WTC11 (cell line): ENCODE results near the gene CGB3. TPM values are rescaled to one million over a fixed set of nuclear protein-coding genes. Genes with fewer than 3 reads are reported as not detected.

Experiments used
- ATAC-seq: fragments of 200-7000 bp; cut with Tn5 transposase; 2 replicates; pipeline ENCODE4 v1.10.0; 2021; ENCODE audit warnings: mild to moderate bottlenecking, moderate library complexity
- CTCF ChIA-PET: fragments of 300-600 bp; sonication (Branson Sonifier 250); formaldehyde crosslinking; loops from one replicate; lab custom pipeline; 2021; ENCODE audit warnings: antibody characterized with exemption; lab: Charles Lee
- POLR2A ChIA-PET: fragments of 350-600 bp; sonication (Branson Sonifier 250); formaldehyde crosslinking; loops from one replicate; lab custom pipeline; 2021; ENCODE audit warnings: antibody characterized with exemption; lab: Charles Lee
- DNase-seq: peaks from one replicate; pipeline ENCODE4 v3.0.0; 2021; ENCODE audit warnings: low spot score
- H3K27ac Mint-ChIP-seq: 2 replicates; pipeline ENCODE4 v1.8.0; 2021; ENCODE audit warnings: mixed read lengths
- H3K27me3 Mint-ChIP-seq: 2 replicates; pipeline ENCODE4 v1.8.0; 2021; ENCODE audit warnings: low read depth, mild to moderate bottlenecking, moderate library complexity, mixed read lengths
- H3K36me3 Mint-ChIP-seq: 2 replicates; pipeline ENCODE4 v1.8.0; 2021; ENCODE audit warnings: mixed read lengths
- H3K4me1 Mint-ChIP-seq: 2 replicates; pipeline ENCODE4 v1.8.0; 2022; ENCODE audit warnings: mixed read lengths
- H3K4me3 Mint-ChIP-seq: 2 replicates; pipeline ENCODE4 v1.8.0; 2021; ENCODE audit warnings: mild to moderate bottlenecking, moderate library complexity, mixed read lengths
- H3K9me3 Mint-ChIP-seq: 2 replicates; pipeline ENCODE4 v1.8.0; 2021; ENCODE audit warnings: mixed read lengths
- ATF1 ChIP-seq: sonication (generic); formaldehyde crosslinking; IDR thresholded peaks from 2 replicates; pipeline ENCODE4 v1.8.1; 2023; ENCODE audit warnings: mild to moderate bottlenecking, moderate library complexity, missing genetic modification reagents
- ATF6 ChIP-seq: sonication (generic); formaldehyde crosslinking; IDR thresholded peaks from 2 replicates; pipeline ENCODE4 v1.8.1; 2023; ENCODE audit warnings: mild to moderate bottlenecking, missing genetic modification reagents
- CREM ChIP-seq: sonication (generic); formaldehyde crosslinking; IDR thresholded peaks from 2 replicates; pipeline ENCODE4 v1.8.1; 2022; ENCODE audit warnings: mild to moderate bottlenecking, missing genetic modification reagents, moderate library complexity
- CTCF ChIP-seq: fragments of 200-600 bp; IDR thresholded peaks from 2 replicates; pipeline ENCODE4 v1.8.0; 2022; ENCODE audit warnings: antibody characterized with exemption
- ESRRA ChIP-seq: sonication (generic); formaldehyde crosslinking; IDR thresholded peaks from 2 replicates; pipeline ENCODE4 v1.8.1; 2022; ENCODE audit warnings: mild to moderate bottlenecking, missing genetic modification reagents, borderline replicate concordance
- ETV6 ChIP-seq: sonication (generic); formaldehyde crosslinking; IDR thresholded peaks from 2 replicates; pipeline ENCODE4 v1.8.1; 2022; ENCODE audit warnings: mild to moderate bottlenecking, missing genetic modification reagents
- FOXK1 ChIP-seq: sonication (generic); formaldehyde crosslinking; IDR thresholded peaks from 2 replicates; pipeline ENCODE4 v1.8.0; 2022; ENCODE audit warnings: mild to moderate bottlenecking, moderate library complexity, missing genetic modification reagents
- FOXP1 ChIP-seq: sonication (generic); formaldehyde crosslinking; IDR thresholded peaks from 2 replicates; pipeline ENCODE4 v1.8.0; 2022; ENCODE audit warnings: missing genetic modification reagents, mild to moderate bottlenecking, moderate library complexity, borderline replicate concordance
- GRHL2 ChIP-seq: fragments of 250-450 bp; sonication (Bioruptor Pico); IDR thresholded peaks from 2 replicates; pipeline ENCODE4 v1.8.0; 2022; ENCODE audit warnings: mild to moderate bottlenecking, moderate library complexity; ENCODE audit not compliant: insufficient replicate concordance, severe bottlenecking
- GTF2I ChIP-seq: fragments of 250-450 bp; sonication (Bioruptor Pico); conservative IDR thresholded peaks from 2 replicates; pipeline ENCODE4 v1.4.0; 2021; ENCODE audit warnings: mild to moderate bottlenecking
- MAX ChIP-seq: sonication (generic); formaldehyde crosslinking; IDR thresholded peaks from 2 replicates; pipeline ENCODE4 v1.8.0; 2022; ENCODE audit warnings: mild to moderate bottlenecking, missing genetic modification reagents
- NFYB ChIP-seq: sonication (generic); formaldehyde crosslinking; conservative IDR thresholded peaks from 2 replicates; pipeline ENCODE4 v1.8.0; 2022; ENCODE audit warnings: low read depth, missing genetic modification reagents
- NR2C2 ChIP-seq: sonication (generic); formaldehyde crosslinking; IDR thresholded peaks from 2 replicates; pipeline ENCODE4 v1.8.0; 2022; ENCODE audit warnings: mild to moderate bottlenecking, missing genetic modification reagents
- RORB ChIP-seq: fragments of 250-450 bp; sonication (Bioruptor Pico); IDR thresholded peaks from 2 replicates; pipeline ENCODE4 v1.9.0; 2021; ENCODE audit warnings: mild to moderate bottlenecking
- SP1 ChIP-seq: sonication (generic); formaldehyde crosslinking; conservative IDR thresholded peaks from 2 replicates; pipeline ENCODE4 v1.8.1; 2022; ENCODE audit warnings: missing genetic modification reagents
- STAT6 ChIP-seq: sonication (generic); formaldehyde crosslinking; conservative IDR thresholded peaks from 2 replicates; pipeline ENCODE4 v1.8.1; 2023; ENCODE audit warnings: mild to moderate bottlenecking, low read depth, missing genetic modification reagents, moderate library complexity
- ZNF263 ChIP-seq: sonication (generic); formaldehyde crosslinking; IDR thresholded peaks from 2 replicates; pipeline ENCODE4 v1.8.1; 2022; ENCODE audit warnings: low read depth, mild to moderate bottlenecking, moderate library complexity, missing genetic modification reagents
- ZNF416 ChIP-seq: fragments of 250-450 bp; sonication (Bioruptor Pico); IDR thresholded peaks from 2 replicates; pipeline ENCODE4 v1.9.0; 2021; ENCODE audit warnings: mild to moderate bottlenecking, inconsistent platforms
- ZNF425 ChIP-seq: fragments of 250-450 bp; sonication (Bioruptor Pico); conservative IDR thresholded peaks from 2 replicates; pipeline ENCODE4 v1.9.0; 2021; ENCODE audit warnings: mild to moderate bottlenecking
- ZNF532 ChIP-seq: fragments of 250-450 bp; sonication (Bioruptor Pico); IDR thresholded peaks from 2 replicates; pipeline ENCODE4 v1.9.0; 2021; ENCODE audit warnings: mild to moderate bottlenecking, borderline replicate concordance
- total RNA-seq: library from RNA; stranded (reverse); gene quantifications from 3 replicates; pipeline ENCODE4 v1.2.3, GENCODE V29; 2021
- TF ChIP-seq, protein P1 (sequence below): sonication (generic); formaldehyde crosslinking; IDR thresholded peaks from 2 replicates; pipeline ENCODE4 v1.8.1; 2022; ENCODE audit warnings: mild to moderate bottlenecking, moderate library complexity, missing genetic modification reagents

The CGB3 gene
- total RNA-seq, 1 experiment from 2014 or later = not detected

DNA sequence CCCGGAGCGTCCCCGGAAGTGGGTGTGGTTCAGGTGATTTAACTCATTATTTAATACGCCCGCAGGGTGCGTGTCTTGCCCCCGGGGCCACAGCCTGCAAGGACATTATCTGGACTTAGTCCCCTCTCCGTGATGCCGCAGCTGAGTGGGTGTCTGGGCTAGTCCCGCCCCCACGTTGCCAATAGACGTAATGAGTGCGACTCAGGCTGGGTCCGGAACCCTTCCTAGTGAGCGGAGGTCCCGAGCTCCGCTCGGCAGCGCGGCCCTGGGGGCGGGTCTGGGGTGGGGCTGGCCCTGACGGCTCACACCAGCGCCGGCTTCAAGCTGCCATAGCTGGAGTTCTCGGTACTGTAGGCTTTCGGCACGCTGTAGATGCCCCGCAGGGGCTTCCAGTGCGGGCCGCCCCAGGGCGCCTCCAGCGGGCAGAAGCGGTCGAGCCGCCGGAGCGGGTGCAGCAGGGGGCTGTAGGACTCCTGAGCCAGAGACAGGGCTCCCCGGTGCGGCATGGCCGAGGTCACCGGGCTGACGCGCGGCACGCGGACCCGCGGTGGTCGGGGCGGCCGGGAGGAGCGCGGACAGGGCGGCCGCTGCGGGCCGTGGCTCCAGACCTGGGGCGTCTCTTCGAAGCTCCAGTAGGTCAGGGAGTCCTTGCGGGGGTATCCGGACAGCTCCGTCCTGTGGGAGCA is 6.3 kb downstream of the CGB3 start (continued):
- TF ChIP-seq ZNF416 (CRISPR knock-in tag) (0 out of 2 replicates have a peak, but pooled peaks have one; percentile 29), ZNF532 (no peak), ATF1 (CRISPR knock-in tag) (no peak), FOXK1 (CRISPR knock-in tag) (no peak), SP1 (CRISPR knock-in tag) (peak; percentile 70)

- H3K27ac Mint-ChIP-seq = no peak within 1 kb of the TSS
- no peak for ATAC-seq
- no peaks in the 10 kb centered on the region for H3K9me3 Mint-ChIP-seq
- POLR2A ChIA-PET = interaction anchor here (0.7 kb wide), 1 partner anchor 40 kb away, joined by 3 read pairs; the partner anchor contains the start of gene CGB7
- peaks cover 39% of the 10 kb centered on the region for H3K27me3 Mint-ChIP-seq
- CTCF ChIA-PET = interaction anchor here (0.6 to 6.5 kb wide), 12 partner anchors 8 to 182 kb away, joined by 3 to 78 read pairs (median 8); partner anchors contain the start of genes CGB7, GYS1 and RUVBL2
- H3K36me3 Mint-ChIP-seq = peaks cover 20% of the 10 kb centered on the region
- peak within 1 kb of the TSS; percentile 73 for H3K4me3 Mint-ChIP-seq
- DNase-seq = no peak
- peaks cover 23% of the 10 kb centered on the region for H3K4me1 Mint-ChIP-seq
- TF ChIP-seq RORB (CRISPR knock-in tag) (no peak), FOXP1 (CRISPR knock-in tag) (no peak), ATF6 (CRISPR knock-in tag) (no peak), ZNF425 (CRISPR knock-in tag) (no peak), ZNF263 (CRISPR knock-in tag) (no peak), STAT6 (CRISPR knock-in tag) (no peak), CREM (CRISPR knock-in tag) (no peak), CTCF (no peak), SP1 (CRISPR knock-in tag) (no peak), NR2C2 (CRISPR knock-in tag) (no peak), ETV6 (CRISPR knock-in tag) (no peak), NFYB (CRISPR knock-in tag) (no peak), ESRRA (no peak), GTF2I (no peak), MAX (CRISPR knock-in tag) (no peak), GRHL2 (CRISPR knock-in tag) (no peak)
- TF ChIP-seq, protein P1, sequence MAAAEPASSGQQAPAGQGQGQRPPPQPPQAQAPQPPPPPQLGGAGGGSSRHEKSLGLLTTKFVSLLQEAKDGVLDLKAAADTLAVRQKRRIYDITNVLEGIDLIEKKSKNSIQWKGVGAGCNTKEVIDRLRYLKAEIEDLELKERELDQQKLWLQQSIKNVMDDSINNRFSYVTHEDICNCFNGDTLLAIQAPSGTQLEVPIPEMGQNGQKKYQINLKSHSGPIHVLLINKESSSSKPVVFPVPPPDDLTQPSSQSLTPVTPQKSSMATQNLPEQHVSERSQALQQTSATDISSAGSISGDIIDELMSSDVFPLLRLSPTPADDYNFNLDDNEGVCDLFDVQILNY (CRISPR knock-in tag) = no peak
These were observed 7.0 kb downstream of the CGB3 start, which contains the start of gene LHB for GRCh38 chr19:49017041-49017665. TSS of gene LHB (minus strand) at chr19:49017091. CDS start at chr19:49017081, 10 bp downstream.
